ENCODE data around the gene COA6.

- no peak for TF ChIP-seq POLR2AphosphoS5 (IDR thresholded peaks at IDR 0.05; ENCODE audit: borderline replicate concordance, low read depth, low read length)
- no peak for TF ChIP-seq EZH2 (IDR thresholded peaks at IDR 0.05)
Observed at GRCh38 chr1:234386122-234386521, 12.9 kb downstream of the COA6 start.
